VCaP (cell line): ENCODE measurements around the gene GTF2H1.

Experiments
- H3K27ac ChIP-seq: fragments of 450-650 bp; 2 replicates; pipeline ENCODE4 v1.5.1; 2017
- CTCF ChIP-seq: fragments of 450-650 bp; conservative IDR thresholded peaks from 2 replicates; pipeline ENCODE4 v1.5.1; 2017; ENCODE audit warnings: mild to moderate bottlenecking, moderate library complexity

The GTF2H1 gene

GRCh38 chr11:18332891-18333290 lies 10.5 kb downstream of the GTF2H1 start:
- TF ChIP-seq CTCF, result no peak
- H3K27ac ChIP-seq, result no peak overlapping the region

GRCh38 chr11:18347471-18348125 lies 25.2 kb downstream of the GTF2H1 start:
- no peak overlapping the region for H3K27ac ChIP-seq
- no peak for TF ChIP-seq CTCF

GRCh38 chr11:18352581-18352980 lies 30.2 kb downstream of the GTF2H1 start:
- TF ChIP-seq CTCF, result no peak
- H3K27ac ChIP-seq, result no peak overlapping the region

GRCh38 chr11:18358646-18359045 lies 36.3 kb downstream of the GTF2H1 start:
- no peak for TF ChIP-seq CTCF

GRCh38 chr11:18361154-18361553 lies 38.8 kb downstream of the GTF2H1 start:
- no peak overlapping the region for H3K27ac ChIP-seq
- TF ChIP-seq CTCF, result no peak

More at GRCh38 chr11:18358646-18359045, 36.3 kb downstream of the GTF2H1 start:
- H3K27ac ChIP-seq, result no peak overlapping the region

GRCh38 chr11:18364495-18365073 lies 42.2 kb downstream of the GTF2H1 start:
- TF ChIP-seq CTCF, result no peak
- no peak overlapping the region for H3K27ac ChIP-seq

GRCh38 chr11:18365741-18366140 lies 43.4 kb downstream of the GTF2H1 start:
- no peak for TF ChIP-seq CTCF
- H3K27ac ChIP-seq, result no peak overlapping the region
